ENCODE data around the gene TGFB1.
A peak's percentile ranks its signal among the peaks of the same experiment; 100 is the strongest.

Gene TGFB1

DNA sequence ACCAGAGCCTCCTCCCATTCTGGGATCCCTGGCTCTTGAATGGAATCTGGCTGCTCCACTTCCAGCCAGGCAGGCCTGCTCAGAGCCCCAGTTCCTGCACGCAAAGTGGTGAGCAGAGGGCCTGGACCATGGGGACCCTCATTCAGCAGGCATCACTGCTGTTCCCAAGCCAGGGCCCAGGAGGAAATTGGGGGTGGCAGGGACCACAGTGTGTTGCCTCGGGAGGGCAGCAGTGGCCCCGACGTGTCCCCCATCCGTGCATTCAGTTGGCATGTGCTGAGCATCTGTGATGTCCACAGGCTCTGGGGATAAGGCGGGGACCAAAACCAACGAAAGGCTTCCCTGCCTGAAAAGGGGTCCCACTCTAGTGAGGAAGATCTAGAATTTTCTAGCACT is 32.5 kb downstream of the TGFB1 start:
- DNase-seq (ENCODE audit: low read depth) = no peak

DNA sequence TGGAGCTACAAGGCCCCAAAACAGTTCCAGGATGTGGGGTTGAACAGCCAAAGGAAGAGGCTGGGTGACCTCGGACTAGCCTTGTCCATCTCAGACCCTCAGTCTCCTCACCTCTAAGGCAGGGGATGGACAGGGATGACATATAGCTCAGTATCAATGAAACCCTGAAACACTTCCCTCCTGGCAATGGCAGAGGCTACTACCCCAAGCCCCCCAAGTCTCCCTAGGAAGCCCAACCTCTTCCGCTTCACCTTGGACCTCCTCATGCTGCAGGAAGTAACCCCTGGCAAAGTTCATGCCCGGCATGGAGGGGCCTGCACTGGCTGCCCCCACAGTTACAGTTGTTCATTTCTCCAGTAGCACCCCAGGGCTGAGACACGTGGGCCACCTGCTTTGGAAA is 33.2 kb downstream of the TGFB1 start:
- DNase-seq (ENCODE audit: low read depth) = no peak

DNA sequence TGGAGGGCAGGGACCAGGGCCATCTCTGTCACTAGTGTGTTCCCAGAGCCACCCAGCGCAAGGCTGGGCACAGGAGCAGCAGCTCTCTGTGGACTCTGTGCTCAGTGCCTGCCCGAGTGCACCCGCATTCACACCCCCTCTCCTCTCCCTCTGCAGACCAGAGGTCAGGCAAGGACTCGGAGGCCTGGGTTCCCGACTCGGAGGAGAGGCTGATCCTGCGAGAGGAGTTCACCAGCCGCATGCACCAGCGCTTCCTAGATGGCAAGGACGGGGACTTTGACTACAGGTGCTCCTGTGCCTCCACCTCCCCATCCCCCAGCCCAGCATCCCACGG is 33.6 kb downstream of the TGFB1 start:
- DNase-seq (ENCODE audit: low read depth) = no peak

DNA sequence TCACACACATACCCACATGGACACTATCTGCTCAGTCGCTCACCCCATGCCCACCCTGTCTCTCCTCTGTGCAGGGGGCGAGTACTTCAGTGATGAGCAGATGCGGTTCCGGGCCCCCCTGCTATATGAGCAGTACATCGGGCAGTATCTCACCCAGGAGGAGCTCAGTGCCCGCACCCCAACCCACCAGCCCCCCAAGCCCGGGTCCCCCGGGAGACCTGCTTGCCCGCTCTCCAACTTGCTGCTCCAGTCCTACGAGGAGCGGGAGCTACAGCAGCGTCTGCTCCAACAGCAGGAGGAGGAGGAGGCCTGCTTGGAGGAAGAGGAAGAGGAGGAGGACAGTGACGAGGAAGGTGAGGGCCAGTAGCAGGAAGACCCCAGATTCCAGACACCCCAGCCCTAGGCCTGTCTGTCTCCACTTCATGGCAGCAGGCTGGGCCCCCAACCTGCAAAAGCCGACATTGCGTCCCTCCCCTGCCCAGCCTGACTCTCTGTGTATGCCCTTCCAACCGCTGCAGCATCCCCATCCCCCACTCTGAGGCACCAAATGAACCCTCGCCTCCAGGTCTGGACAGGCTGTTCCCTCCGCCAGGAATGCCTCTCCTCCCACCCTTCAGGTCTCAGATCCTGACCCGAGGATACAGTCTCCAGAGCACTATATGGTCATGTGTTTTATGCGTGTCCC is 34.1 kb downstream of the TGFB1 start:
- no peak for DNase-seq (ENCODE audit: low read depth)

DNA sequence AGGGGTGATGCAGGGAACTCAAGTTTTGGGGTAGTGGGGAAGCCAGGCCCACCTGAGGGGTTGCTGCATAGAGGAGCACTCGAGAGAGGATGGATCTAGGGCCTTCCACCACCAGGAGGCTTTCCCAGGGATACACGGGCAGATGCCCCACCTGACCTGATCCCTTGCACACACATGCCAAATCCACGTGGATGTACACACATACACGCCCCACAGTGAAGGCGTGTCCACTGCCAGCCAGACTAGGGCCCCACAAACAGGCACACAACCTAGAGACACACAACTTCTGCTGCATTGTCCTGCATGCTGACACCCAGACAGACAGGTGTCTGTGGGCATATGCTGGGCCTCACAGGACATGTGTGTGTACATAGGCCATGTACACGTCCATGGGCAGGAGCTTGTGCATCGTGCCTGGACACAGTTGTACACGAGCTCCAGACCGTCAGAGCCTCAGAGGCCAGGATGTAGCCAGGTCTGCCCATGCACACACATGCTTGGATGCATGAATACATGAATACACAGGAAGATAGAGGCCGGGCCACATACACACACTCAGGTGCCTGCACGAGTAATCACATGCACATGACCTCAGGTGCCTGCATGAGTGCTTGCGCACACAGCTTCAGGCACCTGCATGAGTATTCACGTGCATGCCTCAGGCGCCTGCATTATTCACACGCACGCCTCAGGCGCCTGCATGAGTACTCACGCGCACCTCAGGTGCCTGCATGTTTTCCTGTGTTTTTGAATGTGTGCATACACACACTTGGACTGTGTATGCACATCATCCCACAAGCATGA is 34.8 kb downstream of the TGFB1 start:
- no peak for DNase-seq (ENCODE audit: low read depth)

DNA sequence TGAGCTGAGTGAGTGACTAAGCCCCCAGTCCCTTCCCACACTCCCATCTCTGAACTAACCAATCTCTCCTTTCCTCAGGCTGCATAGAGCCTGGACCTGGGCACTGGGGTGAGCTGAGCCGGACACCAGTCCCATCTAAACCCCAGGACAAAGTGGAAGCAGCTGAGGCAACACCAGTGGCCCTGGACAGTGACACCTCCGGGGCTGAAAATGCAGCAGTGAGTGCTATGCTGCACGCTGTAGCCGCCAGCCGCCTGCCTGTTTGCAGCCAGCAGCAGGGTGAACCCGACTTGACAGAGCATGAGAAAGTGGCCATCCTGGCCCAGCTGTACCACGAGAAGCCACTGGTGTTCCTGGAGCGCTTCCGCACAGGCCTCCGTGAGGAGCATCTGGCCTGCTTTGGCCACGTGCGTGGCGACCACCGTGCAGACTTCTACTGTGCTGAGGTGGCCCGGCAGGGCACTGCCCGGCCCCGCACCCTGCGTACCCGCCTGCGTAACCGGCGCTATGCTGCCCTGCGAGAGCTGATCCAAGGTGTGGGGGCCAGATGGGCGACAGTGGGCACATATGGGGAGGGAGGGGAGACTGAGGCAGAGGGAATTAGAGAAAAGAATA is 37.3 kb downstream of the TGFB1 start:
- DNase-seq (ENCODE audit: low read depth) = no peak

DNA sequence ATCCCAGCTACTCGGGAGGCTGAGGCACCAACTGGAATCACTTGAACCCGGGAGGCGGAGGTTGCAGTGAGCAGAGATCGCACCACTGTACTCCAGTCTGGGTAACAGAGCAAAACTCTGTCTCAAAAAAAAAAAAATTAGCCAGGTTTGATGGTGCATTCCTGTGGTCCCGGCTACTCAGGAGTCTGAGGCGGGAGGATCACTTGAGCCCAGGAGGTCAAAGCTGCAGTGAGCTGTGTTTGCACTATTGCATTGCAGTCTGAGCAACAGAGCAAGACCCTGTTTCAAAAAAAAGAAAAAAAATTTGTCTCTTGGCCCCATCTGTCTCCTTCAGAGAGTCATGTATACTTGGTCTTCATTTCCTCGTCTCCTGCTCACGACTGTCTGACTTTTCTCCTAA is 42.1 kb downstream of the TGFB1 start:
- no peak for DNase-seq (ENCODE audit: low read depth)

DNA sequence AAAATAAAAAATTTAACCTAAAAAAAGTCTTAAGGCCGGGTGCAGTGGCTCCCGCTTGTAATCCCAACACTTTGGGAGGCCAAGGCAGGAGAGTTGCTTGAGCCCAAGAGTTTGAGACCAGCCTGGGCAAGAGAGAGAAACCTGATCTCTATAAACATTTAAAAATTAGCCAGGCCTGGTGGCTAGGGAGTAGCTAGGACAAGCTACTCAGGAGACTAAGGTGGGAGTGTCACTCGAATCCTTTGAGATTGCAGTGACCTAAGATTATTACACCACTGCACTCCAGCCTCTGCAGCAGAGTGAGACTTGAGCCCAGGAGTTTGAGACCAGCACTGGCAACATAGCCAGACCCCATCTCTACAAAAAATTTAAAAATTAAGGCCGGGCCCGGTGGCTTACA is 42.6 kb downstream of the TGFB1 start:
- no peak for DNase-seq (ENCODE audit: low read depth)

DNA sequence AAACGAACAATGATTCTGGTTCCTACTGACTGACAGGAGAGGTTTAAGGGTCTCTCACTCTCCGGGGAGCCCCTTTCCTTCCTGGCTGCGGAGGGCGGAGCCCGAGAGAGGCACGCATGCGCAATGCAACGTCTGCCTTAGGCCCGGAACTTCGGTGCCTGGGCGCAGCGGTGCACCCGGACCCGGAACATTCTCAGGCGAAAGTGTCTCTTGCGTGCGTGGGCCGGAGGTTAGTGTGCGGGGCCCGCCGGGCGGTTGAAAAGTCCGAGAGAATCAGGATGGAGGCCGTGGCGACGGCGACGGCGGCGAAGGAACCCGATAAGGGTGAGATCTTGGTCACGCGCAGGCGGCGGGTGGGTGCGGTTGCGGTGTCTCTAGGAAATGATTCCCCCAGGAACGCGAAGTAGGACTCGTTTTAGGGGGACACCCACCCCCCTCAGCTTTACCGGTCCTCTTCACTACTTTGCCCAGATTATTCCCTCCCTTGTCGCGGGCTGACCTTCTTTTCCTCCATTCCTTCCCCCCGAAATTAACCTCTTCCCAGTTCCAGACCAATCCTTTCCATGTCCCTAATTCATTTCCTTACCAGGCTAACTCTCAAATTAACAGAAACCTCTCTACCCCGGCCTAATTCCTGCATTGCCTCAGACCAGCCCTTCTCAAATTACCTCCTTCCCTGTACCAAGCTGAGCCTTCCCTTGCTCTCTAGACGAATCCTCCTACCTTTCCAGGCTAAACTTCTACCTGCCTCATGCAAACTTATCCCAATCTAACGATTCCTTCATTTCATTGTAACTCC is 43.5 kb downstream of the TGFB1 start, which contains the start of gene CCDC97:
TSS of gene CCDC97 (plus strand) at position 140 of the 799 bp plus-strand sequence. CDS start at position 279, 139 bp downstream.
- DNase-seq (ENCODE audit: low read depth) = peak; percentile 82

DNA sequence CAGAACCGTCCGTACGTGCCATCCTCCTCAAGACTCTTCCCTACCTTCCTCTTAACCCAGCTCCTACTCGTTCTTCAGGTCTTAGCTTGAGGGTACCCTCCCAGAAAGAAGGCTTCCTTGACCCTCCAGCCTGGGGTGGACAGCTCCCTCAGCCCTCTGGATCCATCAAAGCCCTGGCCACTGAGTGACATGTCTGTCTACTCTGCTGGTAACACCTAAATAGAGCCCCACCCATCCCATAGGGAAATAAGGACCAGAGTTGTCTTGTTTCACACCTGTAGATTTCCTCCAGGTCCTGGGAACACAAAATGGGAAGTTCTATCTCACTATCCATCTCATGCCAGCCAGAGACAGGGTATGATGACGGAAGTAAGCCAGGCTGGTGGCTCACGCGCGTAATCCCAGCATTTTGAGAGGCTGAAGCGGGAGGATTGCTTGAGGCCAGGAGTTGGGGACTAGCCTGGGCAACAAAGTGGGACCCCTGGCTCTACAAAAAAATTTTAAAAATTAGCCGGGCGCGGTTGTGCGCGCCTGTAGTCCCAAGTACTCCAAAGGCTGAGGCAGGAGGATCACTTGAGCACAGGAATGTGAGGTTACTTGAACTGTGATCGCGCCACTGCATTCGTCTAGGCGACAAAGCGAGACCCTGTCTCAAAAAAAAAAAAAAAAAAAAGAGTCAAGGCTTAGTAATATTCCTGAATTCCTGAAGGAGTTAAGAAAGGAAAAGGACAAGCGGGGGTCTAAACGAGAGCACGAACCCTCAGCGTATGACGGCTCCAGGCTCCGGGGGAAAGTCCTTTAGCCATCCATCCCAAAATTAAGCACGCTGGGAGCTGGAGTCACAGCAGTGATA is 44.3 kb downstream of the TGFB1 start:
- DNase-seq (ENCODE audit: low read depth) = no peak

DNA sequence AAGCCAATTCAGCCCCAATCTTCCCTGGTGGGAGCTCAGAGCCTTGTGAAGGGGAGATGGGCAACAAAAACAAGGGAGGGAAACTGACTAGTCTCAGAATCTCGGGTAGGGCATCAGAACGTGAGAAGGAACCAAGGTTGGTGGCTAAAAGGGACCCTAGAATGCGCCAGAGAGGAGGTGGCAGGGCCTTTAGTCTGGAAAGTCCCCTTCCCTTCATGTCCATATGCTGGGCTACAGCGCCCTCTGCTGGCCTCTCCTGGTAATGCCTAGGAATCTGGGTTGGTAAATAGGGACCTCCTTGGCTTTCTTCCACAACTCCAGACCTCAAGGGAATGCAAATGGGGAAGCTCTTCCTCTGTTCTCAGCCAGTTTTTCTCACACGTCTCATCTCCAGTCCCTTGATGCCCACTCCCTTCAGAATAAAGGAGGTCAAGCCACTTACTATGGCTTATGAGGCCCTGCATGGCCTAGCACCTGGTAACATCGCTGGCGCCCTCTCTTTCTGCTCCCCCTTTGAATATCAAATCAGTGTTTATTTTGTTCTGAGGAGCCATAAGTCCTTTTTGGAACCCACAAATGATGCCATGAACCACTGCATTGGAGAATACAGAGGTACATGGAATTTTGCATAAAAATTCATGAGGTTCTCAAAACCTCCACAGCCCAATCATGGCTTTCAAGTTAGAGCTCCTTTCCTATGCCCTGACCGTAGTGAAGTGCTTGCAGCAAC is 45.1 kb downstream of the TGFB1 start:
- peak; percentile 78 for DNase-seq (ENCODE audit: low read depth)

DNA sequence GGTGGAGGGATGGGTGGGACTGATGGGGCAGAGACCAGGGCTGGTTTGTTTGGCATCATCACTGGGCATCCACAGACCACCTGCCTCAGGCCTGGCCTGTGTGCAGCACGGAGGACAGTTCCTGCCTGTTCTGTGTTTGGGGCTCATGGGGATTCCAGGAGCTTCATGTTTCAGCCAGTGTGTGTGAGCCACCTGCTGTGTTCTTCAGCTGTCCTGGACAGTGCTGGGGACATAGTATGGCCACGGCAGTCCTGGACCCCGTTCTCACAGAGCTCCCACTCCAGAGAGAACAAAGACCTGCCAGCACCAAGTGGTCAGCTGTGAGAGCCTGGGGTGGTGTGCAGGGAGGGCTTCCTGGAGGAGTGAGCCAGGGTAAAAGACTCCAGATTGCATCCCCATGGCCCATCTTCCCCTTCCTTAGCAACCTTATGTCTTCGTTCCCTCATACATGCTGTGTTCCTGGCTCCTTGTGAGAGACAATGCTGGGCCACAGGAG is 45.7 kb downstream of the TGFB1 start:
- DNase-seq (ENCODE audit: low read depth) = no peak

DNA sequence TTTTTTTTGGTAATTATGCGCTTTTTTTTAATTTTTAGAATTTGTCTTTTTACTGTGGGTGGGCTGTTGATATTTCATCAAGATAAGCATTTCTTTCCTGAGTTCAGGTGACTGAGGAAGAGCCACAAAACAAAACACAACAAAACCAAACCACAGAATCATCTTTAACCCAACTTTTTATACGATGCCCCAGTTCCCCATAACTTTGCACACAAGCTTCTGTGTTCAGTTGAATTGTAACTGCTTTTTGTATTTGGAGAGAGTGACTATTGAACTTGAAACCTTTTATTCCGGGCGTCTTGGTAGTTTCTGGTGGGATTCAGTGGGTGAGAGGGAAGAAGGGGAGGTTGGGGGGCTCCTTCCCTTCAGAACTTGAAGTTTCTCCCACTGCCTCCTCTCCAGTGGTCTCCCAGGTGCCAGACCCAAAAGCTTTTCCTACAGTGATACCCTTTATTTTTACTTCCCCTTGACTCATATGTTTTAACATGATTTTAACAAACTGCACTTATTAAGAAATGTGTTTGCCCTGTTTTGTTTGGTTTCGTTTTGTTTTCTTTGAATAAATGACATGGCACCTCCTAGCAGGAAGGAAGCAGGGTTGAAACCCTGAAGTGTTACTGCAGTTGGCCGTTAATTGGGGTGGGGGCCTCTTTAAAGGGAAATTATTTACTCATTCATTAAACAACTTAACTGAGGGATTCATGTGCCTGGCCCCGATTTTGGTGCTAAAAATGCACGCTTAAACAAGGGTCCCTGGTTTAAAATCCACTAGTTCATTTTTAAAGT is 46.4 kb downstream of the TGFB1 start:
- no peak for DNase-seq (ENCODE audit: low read depth)

DNA sequence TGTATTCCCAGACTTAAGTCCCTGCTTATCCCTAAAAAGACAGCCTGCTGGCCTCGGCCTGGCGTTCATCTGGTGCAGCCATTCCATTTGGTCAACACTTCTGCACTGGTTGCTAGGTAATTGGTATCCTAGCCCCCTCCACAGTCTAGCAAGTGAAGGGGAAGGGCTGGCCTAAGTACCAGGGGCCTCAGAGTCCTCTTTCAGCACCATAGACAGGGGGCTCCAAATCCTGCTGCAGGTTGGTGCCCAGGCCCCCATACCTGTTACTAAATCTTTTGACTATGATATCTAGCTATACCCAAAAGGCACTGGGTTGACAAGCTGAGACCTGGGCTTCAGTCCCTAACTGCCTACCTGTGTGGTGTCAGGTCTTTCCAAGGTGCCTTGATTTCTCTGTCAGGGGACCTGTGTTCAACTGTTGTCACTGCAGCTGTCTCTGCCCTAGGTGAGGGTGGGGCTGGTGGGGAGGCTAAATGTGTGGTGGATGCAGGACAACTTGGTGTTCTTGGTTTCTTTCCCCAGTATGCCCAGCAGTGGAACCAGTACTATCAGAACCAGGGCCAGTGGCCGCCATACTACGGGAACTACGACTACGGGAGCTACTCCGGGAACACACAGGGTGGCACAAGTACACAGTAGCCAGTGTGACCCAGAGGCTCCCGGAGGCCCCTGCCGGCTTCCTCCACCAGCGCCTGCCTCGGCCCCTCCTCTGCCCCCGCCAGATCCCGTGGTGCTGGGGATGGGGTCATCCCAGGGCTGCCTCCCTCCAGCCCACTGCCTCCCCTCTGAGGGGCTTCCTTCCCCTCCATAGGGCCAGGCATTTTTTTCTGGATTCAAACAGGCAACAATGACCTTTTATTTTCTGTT is 47.6 kb downstream of the TGFB1 start:
- DNase-seq (ENCODE audit: low read depth) = no peak

DNA sequence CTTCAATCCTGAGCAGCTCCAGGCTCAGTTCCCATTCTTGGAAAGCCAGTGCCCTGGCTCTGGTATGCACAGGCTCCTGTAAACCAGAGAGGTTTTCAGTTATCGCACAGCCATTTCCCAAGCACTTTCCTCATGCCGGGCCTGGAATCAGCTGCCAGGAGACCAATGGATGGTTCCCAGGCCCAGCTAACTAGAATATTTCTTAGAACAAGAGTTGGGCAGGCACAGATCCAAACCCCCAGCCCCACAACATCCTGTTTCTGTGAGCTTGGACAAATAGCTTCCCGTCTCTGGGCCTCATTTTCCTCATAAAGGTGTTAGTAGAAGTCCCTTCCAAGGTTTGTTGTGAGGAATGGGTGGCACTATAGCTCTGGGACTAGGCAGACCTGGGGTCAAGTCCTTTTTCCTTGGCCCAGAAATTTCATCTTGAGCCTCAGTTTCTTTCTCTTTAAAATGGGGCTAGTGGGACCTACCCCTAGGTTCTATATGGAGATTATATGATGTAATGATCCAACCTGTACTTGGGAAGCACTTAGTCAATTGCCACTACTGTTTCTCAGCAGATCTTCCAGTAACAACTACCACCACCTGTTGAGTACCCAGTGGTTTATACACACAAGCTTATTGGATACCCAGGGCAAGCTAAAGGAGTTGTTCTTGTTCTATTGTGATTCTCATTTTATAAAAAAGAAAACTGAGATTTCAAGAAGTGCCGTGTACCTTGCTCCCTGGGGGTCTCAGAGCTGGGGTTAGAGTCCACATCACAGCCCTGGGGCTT is 48.8 kb downstream of the TGFB1 start:
- no peak for DNase-seq (ENCODE audit: low read depth)

DNA sequence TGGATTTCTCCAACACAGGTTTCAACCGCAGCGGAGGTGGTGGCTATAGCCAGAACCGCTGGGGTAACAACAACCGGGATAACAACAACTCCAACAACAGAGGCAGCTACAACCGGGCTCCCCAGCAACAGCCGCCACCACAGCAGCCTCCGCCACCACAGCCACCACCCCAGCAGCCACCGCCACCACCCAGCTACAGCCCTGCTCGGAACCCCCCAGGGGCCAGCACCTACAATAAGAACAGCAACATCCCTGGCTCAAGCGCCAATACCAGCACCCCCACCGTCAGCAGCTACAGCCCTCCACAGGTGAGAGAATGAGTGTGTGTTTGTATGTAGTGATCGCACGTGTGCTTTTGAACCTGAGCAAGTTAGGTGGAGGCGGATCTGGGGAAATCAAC is 49.8 kb downstream of the TGFB1 start:
- no peak for DNase-seq (ENCODE audit: low read depth)

DNA sequence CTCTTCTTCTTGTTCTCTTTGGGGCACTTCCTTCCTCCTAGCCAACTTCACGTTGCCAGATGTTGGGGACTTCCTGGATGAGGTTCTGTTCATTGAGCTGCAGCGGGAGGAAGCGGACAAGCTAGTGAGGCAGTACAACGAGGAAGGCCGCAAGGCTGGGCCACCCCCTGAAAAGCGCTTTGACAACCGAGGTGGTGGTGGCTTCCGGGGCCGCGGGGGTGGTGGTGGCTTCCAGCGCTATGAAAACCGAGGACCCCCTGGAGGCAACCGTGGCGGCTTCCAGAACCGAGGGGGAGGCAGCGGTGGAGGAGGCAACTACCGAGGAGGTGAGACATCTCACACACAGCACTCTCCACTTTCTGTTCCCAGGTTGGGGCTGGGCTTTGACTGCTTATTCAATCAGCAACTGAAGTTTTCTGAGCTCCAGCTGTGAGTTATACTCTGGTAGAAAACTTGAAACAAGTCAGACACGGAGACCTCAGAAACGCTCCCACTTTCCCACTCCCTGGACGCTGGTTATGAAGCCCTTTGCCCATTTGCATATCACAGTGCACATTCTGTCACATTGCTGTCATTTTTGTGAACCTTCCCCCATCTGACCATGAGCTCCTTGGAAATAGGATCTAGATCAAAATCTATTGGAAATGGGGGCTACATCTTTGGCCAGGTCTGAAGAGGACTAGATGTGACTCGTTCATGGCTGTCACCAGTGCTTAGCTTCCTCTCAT is 50.9 kb downstream of the TGFB1 start:
- DNase-seq (ENCODE audit: low read depth) = peak; percentile 70

Measured in stimulated activated CD8-positive, alpha-beta memory T cell treated with anti-CD3 and anti-CD28 coated beads, Interleukin-12 subunit alpha, Interleukin-12 subunit beta, amount 100 ng/mL, for 4 hours (primary cell).